GM21619 (cell line): ENCODE data around the gene MT2A.

Experiments used
- ATAC-seq: cut with Tn5 transposase; IDR thresholded peaks from one replicate; pipeline ENCODE4 v1.9.1; 2021; ENCODE audit not compliant: unreplicated experiment

MT2A gene

GRCh38 chr16:56594292-56594619, 14.1 kb upstream of the MT2A start:
- no peak for ATAC-seq

GRCh38 chr16:56600398-56600999, 7.9 kb upstream of the MT2A start:
- no peak for ATAC-seq

GRCh38 chr16:56601325-56601724, 7.1 kb upstream of the MT2A start:
- no peak for ATAC-seq

GRCh38 chr16:56603589-56603988, 4.8 kb upstream of the MT2A start:
- ATAC-seq = no peak

- ATAC-seq = no peak
Measured at GRCh38 chr16:56604966-56605365, 3.4 kb upstream of the MT2A start.

- ATAC-seq = no peak
Measured at GRCh38 chr16:56605475-56605874, 2.9 kb upstream of the MT2A start.

GRCh38 chr16:56606071-56606475, 2.3 kb upstream of the MT2A start:
- ATAC-seq = no peak

- ATAC-seq = no peak
Measured at GRCh38 chr16:56606476-56607108, 1.8 kb upstream of the MT2A start.

- no peak for ATAC-seq
Measured at GRCh38 chr16:56607109-56607618, 1.2 kb upstream of the MT2A start.

- no peak for ATAC-seq
Measured at GRCh38 chr16:56607675-56608042, 725 bp upstream of the MT2A start.

- ATAC-seq = no peak
Measured at GRCh38 chr16:56608876-56609462, 585 bp downstream of the MT2A start.

GRCh38 chr16:56609463-56609921, 1.1 kb downstream of the MT2A start:
- ATAC-seq = peak; percentile 35

GRCh38 chr16:56610017-56610608, 1.7 kb downstream of the MT2A start:
- ATAC-seq = no peak

- ATAC-seq = no peak
Measured at GRCh38 chr16:56610609-56611111, 2.3 kb downstream of the MT2A start.

GRCh38 chr16:56611281-56611833, 3.0 kb downstream of the MT2A start:
- ATAC-seq = no peak

GRCh38 chr16:56613706-56614105, 5.3 kb downstream of the MT2A start:
- ATAC-seq = no peak

GRCh38 chr16:56614549-56614991, 6.2 kb downstream of the MT2A start:
- no peak for ATAC-seq

- no peak for ATAC-seq
Measured at GRCh38 chr16:56615353-56615752, 7.0 kb downstream of the MT2A start.

- ATAC-seq = no peak
Measured at GRCh38 chr16:56616608-56617211, 8.3 kb downstream of the MT2A start.

- no peak for ATAC-seq
Measured at GRCh38 chr16:56617212-56618085, 9.1 kb downstream of the MT2A start.
